ENCODE results near the gene NPPA. TPM values are rescaled to one million over a fixed set of nuclear protein-coding genes. Genes with fewer than 3 reads are reported as not detected.

The NPPA gene
- total RNA-seq, 1 donor from 2014 or later = not detected

DNA sequence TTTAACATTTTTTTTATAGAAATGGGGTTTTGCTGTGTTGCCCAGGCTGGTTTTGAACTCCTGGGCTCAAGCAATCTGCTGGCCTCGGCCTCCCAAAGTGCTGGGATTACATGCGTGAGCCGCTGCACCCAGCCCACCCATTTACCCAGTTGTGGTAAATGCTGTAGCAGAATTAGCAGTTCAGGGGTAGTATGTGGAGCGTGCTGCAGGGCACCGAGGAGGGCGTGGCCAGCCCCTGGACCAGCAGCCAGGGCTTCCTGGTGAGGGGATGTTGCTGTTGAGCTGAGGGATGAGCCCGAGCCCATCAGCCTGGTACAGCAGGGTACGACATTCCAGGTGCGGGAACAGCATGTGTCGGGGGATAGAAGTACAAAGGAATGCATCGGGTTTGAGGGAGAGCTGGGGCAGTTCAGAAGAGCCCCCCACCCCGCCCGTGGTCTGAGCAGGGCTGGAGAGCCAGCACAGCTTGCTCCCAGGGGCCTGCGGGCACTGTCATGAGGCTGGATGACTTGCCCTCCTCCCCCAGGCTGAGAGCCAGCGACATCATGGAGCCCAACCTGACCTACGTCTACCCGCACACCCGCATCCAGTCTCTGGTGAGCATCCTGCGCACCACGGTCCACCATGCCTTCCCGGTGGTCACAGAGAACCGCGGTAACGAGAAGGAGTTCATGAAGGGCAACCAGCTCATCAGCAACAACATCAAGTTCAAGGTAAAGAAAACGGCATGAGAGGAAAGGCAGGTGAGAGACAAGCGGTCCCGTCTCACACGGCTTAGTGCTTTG, 11.9 kb downstream of the NPPA start:
- Mint-ChIP-seq H3K27ac (no peak overlapping the region), H3K36me3 (peaks cover 22% of the 10 kb centered on the region), H3K4me1 (peaks cover under 1% of the 10 kb centered on the region), H3K9me3 (no peaks in the 10 kb centered on the region), H3K4me3 (no peak overlapping the region), H3K27me3 (ENCODE audit: low read depth) (no peaks in the 10 kb centered on the region)
- DNase-seq (ENCODE audit: low spot score in 2 of 2, unreplicated experiment in 2 of 2) = no peak
- TF ChIP-seq, protein P1, sequence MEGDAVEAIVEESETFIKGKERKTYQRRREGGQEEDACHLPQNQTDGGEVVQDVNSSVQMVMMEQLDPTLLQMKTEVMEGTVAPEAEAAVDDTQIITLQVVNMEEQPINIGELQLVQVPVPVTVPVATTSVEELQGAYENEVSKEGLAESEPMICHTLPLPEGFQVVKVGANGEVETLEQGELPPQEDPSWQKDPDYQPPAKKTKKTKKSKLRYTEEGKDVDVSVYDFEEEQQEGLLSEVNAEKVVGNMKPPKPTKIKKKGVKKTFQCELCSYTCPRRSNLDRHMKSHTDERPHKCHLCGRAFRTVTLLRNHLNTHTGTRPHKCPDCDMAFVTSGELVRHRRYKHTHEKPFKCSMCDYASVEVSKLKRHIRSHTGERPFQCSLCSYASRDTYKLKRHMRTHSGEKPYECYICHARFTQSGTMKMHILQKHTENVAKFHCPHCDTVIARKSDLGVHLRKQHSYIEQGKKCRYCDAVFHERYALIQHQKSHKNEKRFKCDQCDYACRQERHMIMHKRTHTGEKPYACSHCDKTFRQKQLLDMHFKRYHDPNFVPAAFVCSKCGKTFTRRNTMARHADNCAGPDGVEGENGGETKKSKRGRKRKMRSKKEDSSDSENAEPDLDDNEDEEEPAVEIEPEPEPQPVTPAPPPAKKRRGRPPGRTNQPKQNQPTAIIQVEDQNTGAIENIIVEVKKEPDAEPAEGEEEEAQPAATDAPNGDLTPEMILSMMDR (IDR thresholded peaks at IDR 0.05; ENCODE audit: unreplicated experiment) = no peak

DNA sequence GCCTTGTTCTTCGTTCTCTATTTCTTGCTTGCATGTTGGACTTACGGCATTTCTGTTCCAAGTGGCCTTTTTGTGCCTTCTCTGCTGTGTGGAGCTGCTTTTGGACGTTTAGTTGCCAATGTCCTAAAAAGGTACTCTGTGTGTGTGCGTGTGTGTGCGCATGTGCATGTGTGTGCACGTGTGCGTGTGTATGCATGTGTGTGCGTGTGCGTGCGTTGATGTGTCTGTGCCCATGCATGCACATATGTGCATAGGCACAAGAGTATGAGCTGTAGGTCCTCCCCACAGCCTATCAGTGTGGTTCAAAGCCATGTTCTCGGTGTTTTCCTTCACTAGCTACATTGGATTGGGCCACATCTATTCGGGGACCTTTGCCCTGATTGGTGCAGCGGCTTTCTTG, 13.7 kb downstream of the NPPA start:
- no peak overlapping the region for H3K27ac Mint-ChIP-seq
- H3K27me3 Mint-ChIP-seq (ENCODE audit: low read depth) = no peaks in the 10 kb centered on the region
- peaks cover 30% of the 10 kb centered on the region for H3K36me3 Mint-ChIP-seq
- TF ChIP-seq, protein P1 (IDR thresholded peaks at IDR 0.05; ENCODE audit: unreplicated experiment) = no peak
- no peak for DNase-seq (ENCODE audit: low spot score in 2 of 2, unreplicated experiment in 2 of 2)
- H3K9me3 Mint-ChIP-seq = no peaks in the 10 kb centered on the region
- no peak overlapping the region for H3K4me3 Mint-ChIP-seq
- H3K4me1 Mint-ChIP-seq = no peaks in the 10 kb centered on the region

DNA sequence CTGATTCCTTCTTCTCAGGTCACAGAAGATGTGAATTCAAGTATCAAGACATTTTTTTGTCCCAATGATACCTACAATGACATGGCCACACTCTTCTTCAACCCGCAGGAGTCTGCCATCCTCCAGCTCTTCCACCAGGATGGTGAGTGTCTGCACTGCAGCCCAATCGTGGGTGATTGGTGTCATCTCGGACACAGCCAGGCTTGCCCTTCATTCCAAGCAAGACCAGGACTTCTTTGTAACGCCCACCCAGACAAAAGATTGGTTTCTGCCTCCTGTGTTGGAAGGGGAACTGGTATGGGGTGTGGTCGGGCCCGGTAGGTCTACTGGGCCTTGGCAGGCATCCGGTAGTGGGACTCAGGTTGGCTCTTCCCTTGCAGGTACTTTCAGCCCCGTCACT, 14.1 kb downstream of the NPPA start:
- no peak overlapping the region for H3K27ac Mint-ChIP-seq
- H3K9me3 Mint-ChIP-seq = no peaks in the 10 kb centered on the region
- peaks cover 31% of the 10 kb centered on the region for H3K36me3 Mint-ChIP-seq
- no peak overlapping the region for H3K4me3 Mint-ChIP-seq
- TF ChIP-seq, protein P1 (IDR thresholded peaks at IDR 0.05; ENCODE audit: unreplicated experiment) = no peak
- no peaks in the 10 kb centered on the region for H3K27me3 Mint-ChIP-seq (ENCODE audit: low read depth)
- no peaks in the 10 kb centered on the region for H3K4me1 Mint-ChIP-seq
- DNase-seq (ENCODE audit: low spot score in 2 of 2, unreplicated experiment in 2 of 2) = no peak

DNA sequence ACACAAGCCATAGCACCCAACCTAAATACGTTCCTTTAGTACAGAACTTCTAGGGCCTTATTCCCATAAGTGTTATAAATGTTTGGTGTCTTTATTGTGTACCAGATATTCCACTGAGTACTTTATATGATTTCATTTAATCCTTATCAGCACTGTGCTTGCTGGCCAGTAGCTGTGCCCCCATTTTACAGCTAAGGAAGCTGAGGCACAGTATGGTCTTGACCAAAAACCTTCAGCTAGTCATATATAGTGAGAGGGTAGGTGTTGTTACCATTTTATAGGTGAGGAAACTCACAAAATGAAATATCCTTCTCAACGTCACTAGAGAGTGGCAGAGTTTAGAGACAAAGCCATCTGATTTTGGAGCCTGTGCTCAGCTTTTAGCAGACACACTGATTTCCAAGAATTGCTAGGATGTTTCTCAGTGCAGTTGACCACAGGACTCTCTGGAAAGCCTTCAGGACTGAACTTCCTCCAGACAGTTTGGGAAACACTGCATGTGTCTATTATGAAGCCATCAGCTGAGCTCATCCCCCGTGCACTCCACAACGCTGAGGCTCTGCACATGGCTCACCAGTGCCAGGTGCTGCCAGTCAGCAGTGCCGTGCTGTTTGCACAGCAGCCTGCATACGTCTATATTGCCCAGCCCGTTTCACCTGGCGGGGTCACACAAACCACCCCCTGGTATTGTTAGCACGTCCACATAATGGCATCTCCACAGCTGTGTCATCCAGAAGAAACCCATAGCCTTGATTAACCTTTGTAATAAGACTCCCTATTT, 15.4 kb downstream of the NPPA start:
- H3K4me1 Mint-ChIP-seq = no peaks in the 10 kb centered on the region
- H3K27ac Mint-ChIP-seq = no peak overlapping the region
- H3K36me3 Mint-ChIP-seq = peaks cover 38% of the 10 kb centered on the region
- H3K9me3 Mint-ChIP-seq = no peaks in the 10 kb centered on the region
- H3K4me3 Mint-ChIP-seq = no peak overlapping the region
- DNase-seq (ENCODE audit: low spot score in 2 of 2, unreplicated experiment in 2 of 2) = no peak
- no peaks in the 10 kb centered on the region for H3K27me3 Mint-ChIP-seq (ENCODE audit: low read depth)
- TF ChIP-seq, protein P1 (IDR thresholded peaks at IDR 0.05; ENCODE audit: unreplicated experiment) = no peak

DNA sequence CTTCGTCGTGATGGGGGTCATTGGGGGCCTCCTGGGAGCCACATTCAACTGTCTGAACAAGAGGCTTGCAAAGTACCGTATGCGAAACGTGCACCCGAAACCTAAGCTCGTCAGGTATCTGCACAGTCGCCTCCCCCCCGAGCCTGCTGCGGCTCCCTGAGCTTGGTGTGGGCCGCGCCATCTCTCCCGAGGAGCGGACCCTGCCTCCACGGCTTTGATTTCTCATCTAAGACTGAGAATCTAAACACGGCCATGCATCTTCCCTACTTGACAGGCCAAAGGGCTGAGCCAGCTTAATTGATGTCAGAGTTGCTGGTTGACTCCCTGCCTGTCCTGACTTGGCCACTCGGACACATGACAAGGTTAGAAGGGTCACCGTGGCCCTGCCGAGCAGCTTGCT, 19.1 kb downstream of the NPPA start:
- peaks cover 35% of the 10 kb centered on the region for H3K36me3 Mint-ChIP-seq
- no peaks in the 10 kb centered on the region for H3K4me1 Mint-ChIP-seq
- DNase-seq (ENCODE audit: low spot score in 2 of 2, unreplicated experiment in 2 of 2) = no peak
- no peak overlapping the region for H3K27ac Mint-ChIP-seq
- no peak overlapping the region for H3K4me3 Mint-ChIP-seq
- TF ChIP-seq, protein P1 (IDR thresholded peaks at IDR 0.05; ENCODE audit: unreplicated experiment) = no peak
- H3K9me3 Mint-ChIP-seq = no peaks in the 10 kb centered on the region
- H3K27me3 Mint-ChIP-seq (ENCODE audit: low read depth) = no peaks in the 10 kb centered on the region
